Pons (tissue), 1 donor: ENCODE data around the gene CEP164.

Experiments
- DNase-seq: peaks from one replicate; pipeline ENCODE4 v3.0.0-alpha.2; 2016; ENCODE audit warnings: low spot score

CEP164 gene

GRCh38 chr11:117327567-117328374 is at the start of gene CEP164:
Gene CEP164 (plus strand): TSS chr11:117327854. CDS start chr11:117338587, 10,733 bp downstream.
- DNase-seq, result peak; percentile 96

- no peak for DNase-seq
Measured at GRCh38 chr11:117278347-117278746, 49.3 kb upstream of the CEP164 start.

- no peak for DNase-seq
Measured at GRCh38 chr11:117279711-117280376, 47.8 kb upstream of the CEP164 start.

GRCh38 chr11:117281159-117281558 is 46.5 kb upstream of the CEP164 start:
- no peak for DNase-seq

- DNase-seq, result no peak
Measured at GRCh38 chr11:117281869-117282268, 45.8 kb upstream of the CEP164 start.

- DNase-seq, result no peak
Measured at GRCh38 chr11:117282956-117283355, 44.7 kb upstream of the CEP164 start.

- DNase-seq, result no peak
Measured at GRCh38 chr11:117284053-117284452, 43.6 kb upstream of the CEP164 start.

GRCh38 chr11:117286588-117286987 is 41.1 kb upstream of the CEP164 start:
- no peak for DNase-seq

- no peak for DNase-seq
Measured at GRCh38 chr11:117287668-117288067, 40.0 kb upstream of the CEP164 start.

GRCh38 chr11:117289795-117290194 is 37.9 kb upstream of the CEP164 start:
- no peak for DNase-seq

- DNase-seq, result no peak
Measured at GRCh38 chr11:117290809-117291396, 36.8 kb upstream of the CEP164 start, which contains the start of gene BACE1-AS. Gene BACE1-AS (plus strand): TSS chr11:117291346.

- no peak for DNase-seq
Measured at GRCh38 chr11:117292616-117293015, 35.0 kb upstream of the CEP164 start.

GRCh38 chr11:117295438-117296137 is 32.1 kb upstream of the CEP164 start:
- peak; percentile 97 for DNase-seq

- no peak for DNase-seq
Measured at GRCh38 chr11:117296881-117297280, 30.8 kb upstream of the CEP164 start.

GRCh38 chr11:117298195-117298594 is 29.5 kb upstream of the CEP164 start:
- DNase-seq, result no peak

GRCh38 chr11:117299351-117300282 is 28.0 kb upstream of the CEP164 start:
- DNase-seq, result no peak

- no peak for DNase-seq
Measured at GRCh38 chr11:117300283-117300663, 27.4 kb upstream of the CEP164 start.

- no peak for DNase-seq
Measured at GRCh38 chr11:117300773-117301172, 26.9 kb upstream of the CEP164 start.

GRCh38 chr11:117302228-117302627 is 25.4 kb upstream of the CEP164 start:
- no peak for DNase-seq

- no peak for DNase-seq
Measured at GRCh38 chr11:117303101-117303500, 24.6 kb upstream of the CEP164 start.

- DNase-seq, result no peak
Measured at GRCh38 chr11:117303646-117304315, 23.9 kb upstream of the CEP164 start.
